Central memory CD8-positive, alpha-beta T cell (primary cell): ENCODE measurements around the gene SSX2.
"Not testable (repeated sequence)": the region's sequence is repeated elsewhere in the genome, so short reads cannot be mapped to it uniquely, and the experiment has no call there.

Experiments
- ATAC-seq: fragments of 150-1000 bp; cut with Tn5 transposase; replicated peaks from 2 replicates; pipeline ENCODE4 v1.10.0; 2022; ENCODE audit warnings: mild to moderate bottlenecking, moderate FRiP score, moderate number of reproducible peaks; ENCODE audit not compliant: poor library complexity, severe bottlenecking; ENCODE audit errors: extremely low read depth
- DNase-seq, 2 donors: peaks; one replicate each; pipeline ENCODE4 v3.0.0; 2021; ENCODE audit warnings: low spot score in 2 of 2
- H3K27ac Mint-ChIP-seq: one replicate; pipeline ENCODE4 v1.8.0; 2022; ENCODE audit warnings: low read depth, mild to moderate bottlenecking, moderate library complexity, mixed read lengths
- H3K27me3 Mint-ChIP-seq: one replicate; pipeline ENCODE4 v1.8.0; 2022; ENCODE audit warnings: mixed read lengths
- H3K36me3 Mint-ChIP-seq: one replicate; pipeline ENCODE4 v1.8.0; 2022; ENCODE audit warnings: mild to moderate bottlenecking, moderate library complexity, mixed read lengths; ENCODE audit not compliant: insufficient read depth
- H3K4me1 Mint-ChIP-seq: one replicate; pipeline ENCODE4 v1.8.0; 2022; ENCODE audit warnings: mixed read lengths
- H3K4me3 Mint-ChIP-seq: one replicate; pipeline ENCODE4 v1.8.0; 2022; ENCODE audit warnings: mild to moderate bottlenecking, moderate library complexity, mixed read lengths
- H3K9me3 Mint-ChIP-seq: one replicate; pipeline ENCODE4 v1.8.0; 2022; ENCODE audit warnings: mixed read lengths

The SSX2 gene

DNA sequence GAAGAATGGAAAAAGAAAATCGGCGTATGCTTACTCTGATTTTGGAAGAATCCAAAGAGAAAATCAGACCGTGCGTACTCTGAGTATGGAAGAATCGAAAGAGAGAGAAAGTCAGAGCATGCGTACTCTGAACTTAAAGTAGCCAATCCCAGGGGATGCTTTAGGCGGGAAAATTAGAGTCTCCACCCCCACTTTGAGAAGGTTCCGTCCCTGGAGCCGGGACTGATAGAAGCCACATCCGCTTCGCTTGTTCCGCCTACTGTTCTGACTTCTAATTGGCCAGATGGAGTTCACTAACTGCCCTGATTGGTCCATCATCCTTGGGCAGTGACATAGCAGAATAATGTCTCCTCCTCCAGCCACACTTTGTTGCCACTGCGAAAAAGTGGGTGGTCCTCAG, at the start of gene SSX2:
TSS of gene SSX2 (minus strand) at position 101 of the 400 bp plus-strand sequence. CDS start 1,429 bp downstream, outside the sequence.
- ATAC-seq = not testable (repeated sequence)

DNA sequence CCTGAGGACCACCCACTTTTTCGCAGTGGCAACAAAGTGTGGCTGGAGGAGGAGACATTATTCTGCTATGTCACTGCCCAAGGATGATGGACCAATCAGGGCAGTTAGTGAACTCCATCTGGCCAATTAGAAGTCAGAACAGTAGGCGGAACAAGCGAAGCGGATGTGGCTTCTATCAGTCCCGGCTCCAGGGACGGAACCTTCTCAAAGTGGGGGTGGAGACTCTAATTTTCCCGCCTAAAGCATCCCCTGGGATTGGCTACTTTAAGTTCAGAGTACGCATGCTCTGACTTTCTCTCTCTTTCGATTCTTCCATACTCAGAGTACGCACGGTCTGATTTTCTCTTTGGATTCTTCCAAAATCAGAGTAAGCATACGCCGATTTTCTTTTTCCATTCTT, 44.0 kb upstream of the SSX2 start, which contains the start of gene SSX2B:
TSS of gene SSX2B (plus strand) at position 301 of the 400 bp plus-strand sequence. CDS start 1,429 bp downstream, outside the sequence.
- not testable (repeated sequence) for H3K27ac Mint-ChIP-seq, ATAC-seq, H3K36me3 Mint-ChIP-seq, DNase-seq, H3K27me3 Mint-ChIP-seq, H3K4me3 Mint-ChIP-seq, H3K4me1 Mint-ChIP-seq, H3K9me3 Mint-ChIP-seq

More for the DNA sequence above, at the start of gene SSX2:
- not testable (repeated sequence) for H3K27ac Mint-ChIP-seq, H3K4me3 Mint-ChIP-seq, H3K36me3 Mint-ChIP-seq, DNase-seq, H3K27me3 Mint-ChIP-seq, H3K9me3 Mint-ChIP-seq, H3K4me1 Mint-ChIP-seq

GRCh38 chrX:52692034-52692433, 14.9 kb downstream of the SSX2 start:
- ATAC-seq, H3K9me3 Mint-ChIP-seq, H3K27me3 Mint-ChIP-seq, DNase-seq, H3K27ac Mint-ChIP-seq, H3K4me3 Mint-ChIP-seq, H3K36me3 Mint-ChIP-seq, H3K4me1 Mint-ChIP-seq: not testable (repeated sequence)

DNA sequence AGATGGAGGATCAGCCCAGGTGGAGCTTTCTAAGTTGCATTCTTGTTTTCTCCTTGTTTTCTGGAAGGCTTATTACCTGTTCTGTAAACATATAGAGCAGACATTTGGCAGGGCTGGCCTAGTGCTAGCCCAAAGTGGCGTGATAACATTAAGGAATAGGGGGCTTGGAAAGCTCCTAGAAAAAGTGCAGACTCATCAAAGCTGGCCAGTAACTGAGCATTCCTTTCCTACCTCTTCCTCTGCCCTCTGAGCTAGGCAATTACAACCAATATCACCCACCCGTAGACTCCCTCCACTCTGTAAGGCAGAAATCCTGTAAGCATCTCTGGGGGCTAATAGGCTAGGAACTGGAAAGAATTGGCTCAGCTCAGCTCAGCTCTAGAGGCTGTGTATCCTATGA, 44.8 kb downstream of the SSX2 start:
- not testable (repeated sequence) for H3K27ac Mint-ChIP-seq, H3K4me1 Mint-ChIP-seq, H3K36me3 Mint-ChIP-seq, H3K4me3 Mint-ChIP-seq, H3K9me3 Mint-ChIP-seq, DNase-seq, ATAC-seq
- H3K27me3 Mint-ChIP-seq = peaks cover 13% of the 10 kb centered on the region

DNA sequence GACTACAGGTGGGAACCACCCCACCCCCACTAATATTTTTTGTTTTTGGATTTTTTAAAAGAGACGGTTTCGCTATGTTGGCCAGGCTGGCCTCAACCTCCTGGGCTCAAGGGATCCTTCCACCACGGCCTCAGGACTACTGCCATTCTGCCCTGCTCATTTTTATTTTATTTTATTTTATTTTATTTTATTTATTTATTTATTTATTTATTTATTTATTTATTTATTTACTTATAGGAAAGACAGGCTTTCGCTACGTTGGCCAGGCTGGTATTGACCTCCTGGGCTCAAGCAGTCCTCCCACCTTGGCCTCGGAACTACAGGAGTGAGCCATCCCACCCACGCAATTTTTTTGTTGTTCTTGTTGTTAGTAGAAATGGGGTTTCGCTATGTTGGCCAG, 51.5 kb downstream of the SSX2 start:
- H3K36me3 Mint-ChIP-seq = not testable (repeated sequence)

DNA sequence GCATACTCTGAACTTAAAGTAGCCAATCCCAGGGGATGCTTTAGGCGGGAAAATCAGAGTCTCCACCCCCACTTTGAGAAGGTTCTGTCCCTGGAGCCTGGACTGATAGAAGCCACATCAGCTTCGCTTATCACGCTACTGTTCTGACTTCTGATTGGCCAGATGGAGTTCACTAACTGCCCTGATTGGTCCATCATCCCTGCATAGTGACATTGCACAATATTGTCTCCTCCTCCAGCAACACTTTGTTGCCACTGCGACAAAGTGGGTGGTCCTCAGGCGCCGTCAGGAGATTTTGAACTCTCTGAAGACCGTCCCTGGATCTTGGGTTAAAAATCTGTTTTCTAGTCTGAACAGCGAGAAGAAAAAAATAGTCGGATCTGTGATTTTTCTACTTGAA, 52.2 kb downstream of the SSX2 start, which contains the start of gene SSX7:
TSS of gene SSX7 (minus strand) at position 101 of the 400 bp plus-strand sequence. CDS start 1,428 bp downstream, outside the sequence.
- not testable (repeated sequence) for H3K4me3 Mint-ChIP-seq, H3K9me3 Mint-ChIP-seq, DNase-seq, ATAC-seq, H3K36me3 Mint-ChIP-seq, H3K27ac Mint-ChIP-seq, H3K4me1 Mint-ChIP-seq
- peaks cover 12% of the 10 kb centered on the region for H3K27me3 Mint-ChIP-seq

More for the DNA sequence above, 51.5 kb downstream of the SSX2 start:
- not testable (repeated sequence) for H3K9me3 Mint-ChIP-seq, H3K27ac Mint-ChIP-seq, DNase-seq, H3K4me1 Mint-ChIP-seq, ATAC-seq, H3K4me3 Mint-ChIP-seq
- H3K27me3 Mint-ChIP-seq = peaks cover 12% of the 10 kb centered on the region

GRCh38 chrX:52650676-52651075, 56.3 kb downstream of the SSX2 start:
- H3K27ac Mint-ChIP-seq, H3K4me3 Mint-ChIP-seq, ATAC-seq, H3K36me3 Mint-ChIP-seq, H3K9me3 Mint-ChIP-seq, DNase-seq, H3K4me1 Mint-ChIP-seq: not testable (repeated sequence)
- peaks cover 31% of the 10 kb centered on the region for H3K27me3 Mint-ChIP-seq

DNA sequence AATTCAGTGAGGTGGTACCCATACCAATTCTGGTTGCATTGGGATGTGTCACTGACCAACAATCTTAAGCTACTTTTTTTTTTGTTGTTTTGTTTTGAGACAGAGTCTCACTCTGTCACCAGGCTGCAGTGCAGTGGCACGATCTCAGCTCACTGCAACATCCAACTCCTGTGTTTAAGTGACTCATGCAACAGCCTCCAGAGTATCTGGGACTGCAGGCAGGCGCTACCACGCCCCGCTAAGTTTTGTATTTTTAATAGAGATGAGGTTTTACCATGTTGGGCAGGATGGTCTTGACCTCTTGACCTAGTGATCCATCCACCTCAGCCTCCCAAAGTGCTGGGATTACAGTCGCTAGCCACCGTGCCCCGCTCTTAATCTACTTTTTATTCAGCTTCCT, 58.0 kb downstream of the SSX2 start:
- not testable (repeated sequence) for H3K9me3 Mint-ChIP-seq, H3K4me3 Mint-ChIP-seq, DNase-seq, H3K27ac Mint-ChIP-seq, H3K36me3 Mint-ChIP-seq, H3K4me1 Mint-ChIP-seq, ATAC-seq
- H3K27me3 Mint-ChIP-seq = peaks cover 29% of the 10 kb centered on the region
